ENCODE data around the gene AMMECR1L.

The AMMECR1L gene

GRCh38 chr2:127879899-127880298 lies 5.9 kb downstream of the AMMECR1L start:
- H2AK5ac ChIP-seq (ENCODE audit: low read length, severe bottlenecking) = no peak overlapping the region
- H3K79me1 ChIP-seq (replicated peaks; ENCODE audit: low read length, poor library complexity, severe bottlenecking) = peaks cover 10% of the 10 kb centered on the region
- H3K4ac ChIP-seq (ENCODE audit: low read depth in 1 of 2, low read length in 2 of 2) = no peak overlapping the region
- H3K9me3 ChIP-seq (ENCODE audit: control insufficient read depth, low read length) = no peaks in the 10 kb centered on the region
- no peak overlapping the region for H3K14ac ChIP-seq (ENCODE audit: low read length in 2 of 2)
- H3K9ac ChIP-seq (ENCODE audit: low read length) = no peak overlapping the region
- H3K27me3 ChIP-seq (ENCODE audit: control insufficient read depth in 1 of 2, insufficient read depth in 1 of 2, low read length in 2 of 2) = no peaks in the 10 kb centered on the region
- H2BK5ac ChIP-seq (ENCODE audit: low read depth, low read length, poor library complexity, severe bottlenecking) = no peak overlapping the region
- WGBS = 97% methylated on average over 4 of the region's 5 CpGs
- H3K4me3 ChIP-seq (ENCODE audit: insufficient read depth in 1 of 2, low read depth in 1 of 2, low read length in 2 of 2) = no peak overlapping the region
- H2BK12ac ChIP-seq (ENCODE audit: low read length in 2 of 2) = no peak overlapping the region
- no peak overlapping the region for H3K4me2 ChIP-seq (ENCODE audit: low read length, poor library complexity, severe bottlenecking)
- H2BK15ac ChIP-seq (ENCODE audit: low read depth, poor library complexity, severe bottlenecking) = no peak overlapping the region
- no peak overlapping the region for H2BK120ac ChIP-seq (ENCODE audit: low read depth, low read length)
- no peak overlapping the region for H3K27ac ChIP-seq (ENCODE audit: low read length, poor library complexity, severe bottlenecking)
- DNase-seq = no peak
- H4K91ac ChIP-seq (ENCODE audit: low read length) = no peak overlapping the region
- H2AFZ ChIP-seq (ENCODE audit: low read depth, low read length) = no peak overlapping the region
- H4K8ac ChIP-seq (ENCODE audit: low read length) = no peak overlapping the region
- peaks cover 7% of the 10 kb centered on the region for H3K4me1 ChIP-seq (ENCODE audit: control insufficient read depth, insufficient read depth, low read depth, low read length)
- peaks cover 11 to 53% of the 10 kb centered on the region in 2 experiments for H3K36me3 ChIP-seq (ENCODE audit: control insufficient read depth in 1 of 2, insufficient read depth in 2 of 2, low read depth in 1 of 2, low read length in 2 of 2)
- H3K23ac ChIP-seq (ENCODE audit: low read length in 2 of 2) = no peak overlapping the region
- no peak overlapping the region for H3K18ac ChIP-seq (ENCODE audit: low read depth in 1 of 2, low read length in 2 of 2)

- no peaks in the 10 kb centered on the region for H3K27me3 ChIP-seq (ENCODE audit: control insufficient read depth in 1 of 2, insufficient read depth in 1 of 2, low read length in 2 of 2)
- no peak overlapping the region for H2AK5ac ChIP-seq (ENCODE audit: low read length, severe bottlenecking)
- H3K27ac ChIP-seq (ENCODE audit: low read length, poor library complexity, severe bottlenecking) = no peak overlapping the region
- no peak overlapping the region for H2BK12ac ChIP-seq (ENCODE audit: low read length in 2 of 2)
- H2BK120ac ChIP-seq (ENCODE audit: low read depth, low read length) = no peak overlapping the region
- no peak overlapping the region for H3K14ac ChIP-seq (ENCODE audit: low read length in 2 of 2)
- H3K4me2 ChIP-seq (ENCODE audit: low read length, poor library complexity, severe bottlenecking) = no peak overlapping the region
- no peak overlapping the region for H2AFZ ChIP-seq (ENCODE audit: low read depth, low read length)
- peaks cover 22 to 58% of the 10 kb centered on the region in 2 experiments for H3K36me3 ChIP-seq (ENCODE audit: control insufficient read depth in 1 of 2, insufficient read depth in 2 of 2, low read depth in 1 of 2, low read length in 2 of 2)
- H4K91ac ChIP-seq (ENCODE audit: low read length) = no peak overlapping the region
- H2BK5ac ChIP-seq (ENCODE audit: low read depth, low read length, poor library complexity, severe bottlenecking) = no peak overlapping the region
- no peak overlapping the region for H3K23ac ChIP-seq (ENCODE audit: low read length in 2 of 2)
- H3K9ac ChIP-seq (ENCODE audit: low read length) = no peak overlapping the region
- DNase-seq = no peak
- H2BK15ac ChIP-seq (ENCODE audit: low read depth, poor library complexity, severe bottlenecking) = no peak overlapping the region
- no peaks in the 10 kb centered on the region for H3K9me3 ChIP-seq (ENCODE audit: control insufficient read depth, low read length)
- no peak overlapping the region for H3K18ac ChIP-seq (ENCODE audit: low read depth in 1 of 2, low read length in 2 of 2)
- H3K79me1 ChIP-seq (replicated peaks; ENCODE audit: low read length, poor library complexity, severe bottlenecking) = peaks cover 16% of the 10 kb centered on the region
- H3K4ac ChIP-seq (ENCODE audit: low read depth in 1 of 2, low read length in 2 of 2) = no peak overlapping the region
- H4K8ac ChIP-seq (ENCODE audit: low read length) = no peak overlapping the region
- WGBS = 78% methylated on average over 3 of the region's 3 CpGs
- peaks cover 5% of the 10 kb centered on the region for H3K4me1 ChIP-seq (ENCODE audit: control insufficient read depth, insufficient read depth, low read depth, low read length)
- no peak overlapping the region for H3K4me3 ChIP-seq (ENCODE audit: insufficient read depth in 1 of 2, low read depth in 1 of 2, low read length in 2 of 2)
Measured at GRCh38 chr2:127877626-127878025, 8.1 kb downstream of the AMMECR1L start.

GRCh38 chr2:127877136-127877535 lies 8.6 kb downstream of the AMMECR1L start:
- Histone ChIP-seq H3K9ac (ENCODE audit: low read length) (no peak overlapping the region), H2AFZ (ENCODE audit: low read depth, low read length) (no peak overlapping the region), H3K27ac (ENCODE audit: low read length, poor library complexity, severe bottlenecking) (no peak overlapping the region), H2BK15ac (ENCODE audit: low read depth, poor library complexity, severe bottlenecking) (no peak overlapping the region), H2BK120ac (ENCODE audit: low read depth, low read length) (no peak overlapping the region), H2BK12ac (ENCODE audit: low read length in 2 of 2) (no peak overlapping the region), H3K36me3 (ENCODE audit: control insufficient read depth in 1 of 2, insufficient read depth in 2 of 2, low read depth in 1 of 2, low read length in 2 of 2) (peaks cover 23 to 58% of the 10 kb centered on the region in 2 experiments), H3K4ac (ENCODE audit: low read depth in 1 of 2, low read length in 2 of 2) (no peak overlapping the region), H3K9me3 (ENCODE audit: control insufficient read depth, low read length) (no peaks in the 10 kb centered on the region), H3K23ac (ENCODE audit: low read length in 2 of 2) (no peak overlapping the region), H2AK5ac (ENCODE audit: low read length, severe bottlenecking) (no peak overlapping the region), H3K79me1 (replicated peaks; ENCODE audit: low read length, poor library complexity, severe bottlenecking) (peaks cover 16% of the 10 kb centered on the region), H3K4me1 (ENCODE audit: control insufficient read depth, insufficient read depth, low read depth, low read length) (peaks cover 7% of the 10 kb centered on the region), H2BK5ac (ENCODE audit: low read depth, low read length, poor library complexity, severe bottlenecking) (no peak overlapping the region), H3K14ac (ENCODE audit: low read length in 2 of 2) (no peak overlapping the region), H3K27me3 (ENCODE audit: control insufficient read depth in 1 of 2, insufficient read depth in 1 of 2, low read length in 2 of 2) (no peaks in the 10 kb centered on the region), H4K8ac (ENCODE audit: low read length) (no peak overlapping the region), H4K91ac (ENCODE audit: low read length) (no peak overlapping the region), H3K18ac (ENCODE audit: low read depth in 1 of 2, low read length in 2 of 2) (no peak overlapping the region), H3K4me2 (ENCODE audit: low read length, poor library complexity, severe bottlenecking) (no peak overlapping the region), H3K4me3 (ENCODE audit: insufficient read depth in 1 of 2, low read depth in 1 of 2, low read length in 2 of 2) (no peak overlapping the region)
- WGBS = 87% methylated on average over 2 of the region's 2 CpGs
- no peak for DNase-seq

GRCh38 chr2:127874378-127875269 lies 11.1 kb downstream of the AMMECR1L start:
- Histone ChIP-seq H2BK12ac (ENCODE audit: low read length in 2 of 2) (no peak overlapping the region), H3K36me3 (ENCODE audit: control insufficient read depth in 1 of 2, insufficient read depth in 2 of 2, low read depth in 1 of 2, low read length in 2 of 2) (peaks cover 32 to 50% of the 10 kb centered on the region in 2 experiments), H2AK5ac (ENCODE audit: low read length, severe bottlenecking) (no peak overlapping the region), H3K4me3 (ENCODE audit: insufficient read depth in 1 of 2, low read depth in 1 of 2, low read length in 2 of 2) (no peak overlapping the region), H3K9me3 (ENCODE audit: control insufficient read depth, low read length) (no peaks in the 10 kb centered on the region), H2BK5ac (ENCODE audit: low read depth, low read length, poor library complexity, severe bottlenecking) (no peak overlapping the region), H2BK120ac (ENCODE audit: low read depth, low read length) (no peak overlapping the region), H3K4me2 (ENCODE audit: low read length, poor library complexity, severe bottlenecking) (no peak overlapping the region), H3K14ac (ENCODE audit: low read length in 2 of 2) (no peak overlapping the region), H3K4me1 (ENCODE audit: control insufficient read depth, insufficient read depth, low read depth, low read length) (peaks cover 5% of the 10 kb centered on the region), H3K4ac (ENCODE audit: low read depth in 1 of 2, low read length in 2 of 2) (no peak overlapping the region), H3K79me1 (replicated peaks; ENCODE audit: low read length, poor library complexity, severe bottlenecking) (peaks cover 22% of the 10 kb centered on the region), H3K18ac (ENCODE audit: low read depth in 1 of 2, low read length in 2 of 2) (no peak overlapping the region), H3K27ac (ENCODE audit: low read length, poor library complexity, severe bottlenecking) (no peak overlapping the region), H4K91ac (ENCODE audit: low read length) (no peak overlapping the region), H2AFZ (ENCODE audit: low read depth, low read length) (no peak overlapping the region), H3K9ac (ENCODE audit: low read length) (no peak overlapping the region), H4K8ac (ENCODE audit: low read length) (no peak overlapping the region), H3K23ac (ENCODE audit: low read length in 2 of 2) (no peak overlapping the region), H3K27me3 (ENCODE audit: control insufficient read depth in 1 of 2, insufficient read depth in 1 of 2, low read length in 2 of 2) (no peaks in the 10 kb centered on the region), H2BK15ac (ENCODE audit: low read depth, poor library complexity, severe bottlenecking) (no peak overlapping the region)
- 97% methylated on average over 4 of the region's 7 CpGs for WGBS
- DNase-seq = no peak

All from mesenchymal stem cell (in vitro differentiated cells and primary cell).